Stimulated activated CD4-positive, alpha-beta T cell treated with anti-CD3 and anti-CD28 coated beads, Interleukin-15, amount 100 ng/mL, for 1 hour (primary cell): ENCODE results near the gene BBC3.

Experiments
- DNase-seq, 2 donors: peaks; one replicate each; pipeline ENCODE4 v3.0.0-alpha.2; 2020; ENCODE audit warnings: low read depth in 1 of 2, low spot score in 1 of 2

The BBC3 gene

GRCh38 chr19:47231215-47232054 lies 436 bp upstream of the BBC3 start:
- DNase-seq = peak; percentile 86 to 91

DNA sequence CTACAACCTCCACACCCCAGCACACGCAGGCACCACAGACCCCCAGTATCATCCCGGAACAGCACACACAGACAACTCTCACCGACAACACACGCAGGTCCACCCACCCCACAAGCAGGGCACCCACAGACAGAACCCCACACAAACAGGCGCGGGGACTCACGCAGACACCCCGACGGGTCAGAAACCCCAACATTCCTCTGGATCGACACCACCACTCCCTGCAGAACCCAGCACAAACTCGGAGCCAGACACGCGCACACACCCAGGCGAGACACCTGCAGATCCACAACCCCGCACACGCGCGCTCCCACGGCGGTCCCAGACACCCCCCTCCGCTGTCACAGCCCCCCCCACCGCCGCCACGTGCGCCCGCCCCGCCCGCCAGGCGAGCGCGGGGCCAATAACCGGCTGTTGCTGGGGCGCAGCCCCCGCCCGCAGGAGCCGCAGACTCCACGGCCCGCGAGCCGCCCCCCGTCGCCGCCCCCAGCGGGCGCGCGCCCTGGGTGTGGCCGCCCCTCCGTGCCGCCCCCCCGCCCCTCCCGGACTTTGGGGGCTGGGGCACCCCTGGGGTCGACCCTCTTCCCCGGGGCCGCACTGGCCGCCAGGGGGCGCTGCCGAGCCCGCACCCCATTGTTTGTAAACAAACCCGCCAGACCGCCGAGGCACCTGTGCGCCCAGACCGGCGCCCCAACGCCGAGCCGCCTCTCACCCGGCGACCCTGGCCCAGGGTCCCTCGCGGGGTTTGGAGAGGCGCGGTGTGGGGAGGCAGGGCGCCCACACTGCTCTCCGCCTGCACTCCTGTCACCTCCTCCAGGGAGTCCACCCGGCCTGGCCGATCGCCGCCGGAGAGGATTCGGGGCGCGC lies 712 bp downstream of the BBC3 start:
- peak; percentile 72 to 73 for DNase-seq

DNA sequence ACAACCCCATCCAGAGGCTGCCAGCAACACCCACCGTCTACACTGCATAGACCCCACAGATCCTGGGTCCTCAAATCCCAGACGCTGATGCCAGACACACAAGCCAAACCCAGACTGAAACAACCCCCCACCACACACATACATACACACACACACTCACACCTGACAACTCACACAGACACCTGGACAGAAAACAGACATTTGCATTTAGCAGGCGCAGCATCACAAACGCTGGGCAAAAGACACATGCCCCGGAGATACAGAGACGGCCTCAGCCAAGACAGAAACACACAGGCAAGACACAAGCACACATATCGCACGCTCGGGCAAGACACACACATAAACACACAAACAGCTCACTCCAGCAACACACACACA lies 1.3 kb downstream of the BBC3 start:
- no peak for DNase-seq

DNA sequence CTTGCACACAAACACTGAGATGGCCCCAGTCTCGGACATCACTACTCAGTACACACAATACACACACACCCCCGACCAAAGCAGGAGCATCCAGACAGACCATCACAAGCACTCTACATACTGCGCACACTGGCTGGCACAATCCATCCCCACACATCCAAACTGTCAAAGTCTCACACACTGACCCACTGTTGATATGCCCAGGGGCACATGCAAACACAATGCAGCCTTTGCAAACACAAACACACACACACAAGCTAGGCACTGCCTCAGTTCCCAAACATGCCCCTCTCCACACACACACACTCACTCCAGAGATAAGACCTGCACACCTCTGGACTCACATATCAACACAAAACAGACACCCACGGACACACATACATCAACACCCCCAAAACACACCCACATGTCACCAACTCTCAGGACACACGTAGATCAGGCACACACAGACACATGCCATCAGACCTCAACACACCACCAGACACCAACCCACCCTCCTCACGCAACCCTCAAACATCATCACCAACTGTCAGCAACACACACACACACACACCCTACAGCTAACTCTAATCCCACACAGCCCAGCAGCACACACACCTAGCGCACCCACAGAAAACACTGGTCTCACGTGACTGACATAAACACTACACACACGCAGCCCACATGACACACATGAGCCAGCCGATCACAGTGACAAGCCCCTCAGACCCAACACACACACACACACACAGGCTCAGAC lies 1.9 kb downstream of the BBC3 start:
- no peak for DNase-seq

- no peak for DNase-seq
These were observed 2.6 kb downstream of the BBC3 start for GRCh38 chr19:47228168-47228936.

GRCh38 chr19:47227352-47228167 lies 3.4 kb downstream of the BBC3 start:
- DNase-seq = no peak

- DNase-seq = no peak
These were observed 4.3 kb downstream of the BBC3 start for GRCh38 chr19:47226426-47227351.

- peak; percentile 79 to 83 for DNase-seq
These were observed 5.1 kb downstream of the BBC3 start for GRCh38 chr19:47225746-47226425.

GRCh38 chr19:47221890-47222289 lies 9.1 kb downstream of the BBC3 start:
- no peak for DNase-seq

GRCh38 chr19:47221080-47221841 lies 9.7 kb downstream of the BBC3 start:
- DNase-seq = no peak

DNA sequence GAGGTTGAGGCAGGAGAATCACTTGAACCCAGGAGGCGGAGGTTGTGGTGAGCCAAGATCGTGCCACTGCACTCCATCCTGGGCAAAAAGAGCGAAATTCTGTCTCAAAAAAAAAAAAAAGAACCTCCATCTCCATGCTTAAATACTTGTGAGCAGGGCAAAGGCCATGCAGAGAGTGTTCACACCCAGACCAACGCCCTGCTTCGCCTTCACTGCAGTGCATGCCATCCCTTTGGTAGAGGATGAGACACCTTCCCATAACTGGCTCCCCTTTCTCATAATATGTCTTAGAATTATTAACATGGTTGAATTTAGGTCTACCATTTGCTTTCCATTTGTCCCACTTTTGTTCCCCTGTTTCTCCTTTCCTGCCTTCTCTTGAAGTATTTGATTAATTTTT lies 15.4 kb downstream of the BBC3 start:
- no peak for DNase-seq

- peak; percentile 46 to 58 for DNase-seq
These were observed 20.2 kb downstream of the BBC3 start for GRCh38 chr19:47210689-47211316.

DNA sequence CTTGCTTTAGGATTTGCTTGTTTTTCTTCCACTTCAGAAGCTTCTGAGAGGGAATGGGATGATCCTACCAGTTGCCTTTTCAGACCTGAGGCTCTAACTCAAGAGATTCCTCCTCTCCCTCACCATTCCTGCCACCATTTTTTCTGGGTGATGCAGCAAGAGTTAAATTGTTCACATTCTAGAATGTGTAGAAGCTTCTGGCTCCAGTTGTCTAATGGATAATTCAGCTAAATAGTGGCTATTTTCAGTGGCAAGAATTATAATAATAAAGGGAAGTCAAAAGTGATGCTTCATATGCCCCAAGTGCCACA lies 20.9 kb downstream of the BBC3 start:
- no peak for DNase-seq

DNA sequence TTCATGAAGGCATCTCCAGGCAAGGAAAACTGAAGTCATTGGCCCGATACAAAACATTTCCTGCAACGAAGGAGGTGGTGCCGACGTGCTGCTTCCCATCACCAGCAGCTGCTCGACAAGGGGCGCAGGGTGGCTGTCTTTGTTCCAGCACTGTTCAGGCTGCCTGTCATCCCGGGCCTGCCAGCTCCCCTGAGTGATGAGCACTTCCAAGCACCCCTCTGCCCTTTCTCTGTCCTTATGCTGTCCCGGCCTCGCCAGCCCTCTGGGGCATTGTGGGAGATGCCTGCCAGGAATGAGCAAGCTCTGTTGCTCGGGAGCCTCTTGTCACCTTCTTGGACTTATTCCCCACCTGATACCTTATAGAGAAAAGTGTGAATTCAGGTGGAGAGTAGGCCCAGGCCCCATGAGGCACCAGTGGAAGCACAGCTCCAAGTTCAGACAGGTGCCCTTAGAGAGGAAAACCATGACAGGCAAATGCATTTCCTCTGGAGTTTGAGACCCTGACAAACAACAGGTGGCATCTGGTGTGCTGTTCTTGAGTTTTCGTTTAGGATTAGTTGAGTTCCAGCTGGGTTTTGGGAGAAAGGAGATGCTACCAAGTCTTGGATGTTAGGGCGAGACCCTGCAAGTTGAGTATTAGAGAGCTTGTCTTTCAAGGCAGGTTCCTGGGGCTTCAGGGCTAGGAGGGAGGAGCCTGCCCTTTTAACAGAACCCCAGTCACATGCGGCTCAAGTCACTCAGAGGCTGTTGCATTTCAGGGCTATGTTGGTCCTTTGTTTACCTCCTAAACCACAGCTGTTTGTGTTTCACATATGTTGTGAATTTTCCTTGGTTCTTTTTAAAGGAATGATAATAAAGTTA lies 21.4 kb downstream of the BBC3 start:
- no peak for DNase-seq

DNA sequence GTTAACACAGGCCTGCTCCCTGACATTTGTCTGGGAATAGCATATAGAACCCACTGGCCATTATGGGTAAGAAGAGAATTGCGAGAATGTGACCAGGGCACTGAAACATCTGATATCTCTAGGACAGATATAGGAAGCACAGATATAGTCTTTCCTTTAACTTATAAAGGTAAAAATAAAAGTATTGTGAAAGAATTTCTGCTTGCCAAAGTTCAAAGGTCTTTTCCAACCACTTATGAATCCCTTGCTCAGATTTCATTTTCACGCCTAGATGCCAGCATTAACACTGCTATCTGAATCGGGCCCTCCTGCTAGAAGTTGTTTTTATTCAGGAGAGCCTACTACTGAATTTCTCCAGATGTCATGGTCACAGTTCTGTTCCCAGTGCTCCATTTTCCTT lies 27.7 kb downstream of the BBC3 start:
- DNase-seq = no peak

DNA sequence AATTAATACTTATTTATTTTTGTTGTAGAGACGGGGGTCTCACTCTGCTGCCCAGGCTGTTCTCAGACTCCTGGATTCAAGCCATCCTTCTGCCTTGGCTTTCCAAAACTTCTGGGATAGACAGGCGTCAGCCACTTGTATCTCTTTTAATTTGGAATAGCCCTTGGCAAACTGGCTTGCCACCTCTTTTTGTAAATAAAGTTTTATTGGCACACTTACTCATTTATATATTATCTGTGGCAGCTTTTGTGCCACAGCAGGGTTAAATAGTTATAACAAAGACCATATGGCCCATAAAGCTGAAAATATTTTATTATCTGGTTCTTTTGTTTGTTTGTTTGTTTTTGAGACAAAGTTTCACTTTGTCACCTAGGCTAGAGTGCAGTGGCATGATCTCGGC lies 30.5 kb downstream of the BBC3 start:
- DNase-seq = no peak
